IMR-90 (cell line): ENCODE results near the gene CEBPA. TPM values are rescaled to one million over a fixed set of nuclear protein-coding genes. Genes with fewer than 3 reads are reported as not detected.

ENCODE experiments used
- ATAC-seq: fragments of 200-7000 bp; cut with Tn5 transposase; 2 replicates; pipeline ENCODE4 v1.9.1; 2020; ENCODE audit warnings: low read depth, mild to moderate bottlenecking, moderate library complexity
- BruUV-seq: library from RNA; stranded (reverse); fragments of 400-500 nt; replicated peaks from 2 replicates; lab custom pipeline; 2021; lab: Mats Ljungman, UMichigan
- CTCF ChIA-PET: fragments of 300-600 bp; formaldehyde crosslinking; extraction: SDS; loops from one replicate; lab custom pipeline; 2021; ENCODE audit warnings: antibody characterized with exemption; lab: Yijun Ruan, JAX
- POLR2A ChIA-PET: fragments of 300-600 bp; sonication (Branson Sonifier 250); formaldehyde crosslinking; loops from one replicate; lab custom pipeline; 2022; ENCODE audit warnings: antibody characterized with exemption; ENCODE audit not compliant: unreplicated experiment; lab: Charles Lee
- DNase-seq: peaks from one replicate; pipeline ENCODE4 v3.0.0; 2013
- H2AFZ ChIP-seq: replicated peaks from 2 replicates; pipeline ENCODE3; 2013; ENCODE audit warnings: low read length, mild to moderate bottlenecking; ENCODE audit not compliant: poor library complexity
- H2AK5ac ChIP-seq: 2 replicates; pipeline ENCODE4 v1.6.1; 2013; ENCODE audit warnings: low read depth, low read length, inconsistent platforms
- H2AK9ac ChIP-seq: replicated peaks from 2 replicates; pipeline ENCODE3; 2013; ENCODE audit warnings: mild to moderate bottlenecking, low read depth, low read length, moderate library complexity; ENCODE audit not compliant: poor library complexity
- H2BK120ac ChIP-seq: 2 replicates; pipeline ENCODE4 v1.6.1; 2013; ENCODE audit warnings: low read depth, low read length, inconsistent platforms
- H2BK15ac ChIP-seq: 3 replicates; pipeline ENCODE4 v1.6.1; 2013; ENCODE audit warnings: low read depth, low read length, inconsistent platforms
- H2BK20ac ChIP-seq: 2 replicates; pipeline ENCODE4 v1.6.1; 2013; ENCODE audit warnings: low read depth, mild to moderate bottlenecking, inconsistent platforms, low read length, moderate library complexity
- H2BK5ac ChIP-seq: 2 replicates; pipeline ENCODE4 v1.6.1; 2013; ENCODE audit warnings: mild to moderate bottlenecking, low read depth, low read length, inconsistent platforms; ENCODE audit not compliant: poor library complexity, severe bottlenecking
- H3K14ac ChIP-seq: replicated peaks from 2 replicates; pipeline ENCODE4 v1.6.1; 2013; ENCODE audit warnings: low read depth, low read length, inconsistent platforms
- H3K18ac ChIP-seq: 2 replicates; pipeline ENCODE4 v1.6.1; 2013; ENCODE audit warnings: low read depth, low read length, control low read depth
- H3K23ac ChIP-seq: 2 replicates; pipeline ENCODE4 v1.6.1; 2013; ENCODE audit warnings: low read depth, low read length, inconsistent platforms
- H3K27ac ChIP-seq: 2 replicates; pipeline ENCODE4 v1.5.1; 2013; ENCODE audit warnings: mild to moderate bottlenecking, control low read depth, low read length; ENCODE audit not compliant: insufficient read depth
- H3K27me3 ChIP-seq: 2 replicates; pipeline ENCODE4 v1.6.1; 2013; ENCODE audit warnings: low read length; ENCODE audit not compliant: control insufficient read depth, insufficient read depth
- H3K36me3 ChIP-seq: 2 replicates; pipeline ENCODE4 v1.6.1; 2013; ENCODE audit warnings: low read length, mixed read lengths; ENCODE audit not compliant: control insufficient read depth, insufficient read depth
- H3K4ac ChIP-seq: 2 replicates; pipeline ENCODE4 v1.6.1; 2013; ENCODE audit warnings: low read depth, low read length, inconsistent platforms
- H3K4me1 ChIP-seq: 2 replicates; pipeline ENCODE4 v1.6.1; 2013; ENCODE audit warnings: low read length, mixed read lengths; ENCODE audit not compliant: control insufficient read depth, insufficient read depth
- H3K4me2 ChIP-seq: 2 replicates; pipeline ENCODE4 v1.6.1; 2013; ENCODE audit warnings: low read depth, mild to moderate bottlenecking, control low read depth, low read length, moderate library complexity
- H3K4me3 ChIP-seq: 2 replicates; pipeline ENCODE4 v1.5.1; 2013; ENCODE audit warnings: low read depth, mild to moderate bottlenecking, control low read depth, low read length, moderate library complexity; ENCODE audit not compliant: insufficient read depth
- H3K56ac ChIP-seq: 2 replicates; pipeline ENCODE4 v1.6.1; 2013; ENCODE audit warnings: low read length, inconsistent platforms; ENCODE audit not compliant: insufficient read depth; ENCODE audit errors: extremely low read depth
- H3K79me1 ChIP-seq, 2 experiments: 2 replicates each; pipeline ENCODE4 v1.6.1; 2013; ENCODE audit warnings: low read length in 2 of 2, inconsistent platforms in 1 of 2, low read depth in 1 of 2
- H3K9ac ChIP-seq: 2 replicates; pipeline ENCODE4 v1.6.1; 2013; ENCODE audit warnings: low read depth, low read length, control low read depth
- H3K9me1 ChIP-seq: 2 replicates; pipeline ENCODE4 v1.6.1; 2013; ENCODE audit warnings: low read length, inconsistent platforms; ENCODE audit not compliant: insufficient read depth
- H3K9me3 ChIP-seq: 2 replicates; pipeline ENCODE4 v1.6.1; 2013; ENCODE audit warnings: low read length; ENCODE audit not compliant: control insufficient read depth, insufficient read depth
- H4K20me1 ChIP-seq: 2 replicates; pipeline ENCODE4 v1.6.1; 2013; ENCODE audit warnings: low read length, inconsistent platforms; ENCODE audit not compliant: insufficient read depth
- H4K5ac ChIP-seq: 2 replicates; pipeline ENCODE4 v1.6.1; 2013; ENCODE audit warnings: mild to moderate bottlenecking, low read depth, low read length, control low read depth
- H4K8ac ChIP-seq, 2 experiments: 2 replicates each; pipeline ENCODE4 v1.6.1; 2013; ENCODE audit warnings: low read depth in 2 of 2, low read length in 2 of 2, control low read depth in 1 of 2, inconsistent platforms in 1 of 2
- H4K91ac ChIP-seq: 2 replicates; pipeline ENCODE4 v1.6.1; 2013; ENCODE audit warnings: low read depth, low read length, inconsistent platforms; ENCODE audit not compliant: insufficient read depth
- FOS ChIP-seq: fragments of 150-350 bp; IDR thresholded peaks from 2 replicates; pipeline ENCODE4 v1.6.1; 2016; ENCODE audit warnings: low read depth, low read length
- MAZ ChIP-seq: IDR thresholded peaks from 2 replicates; pipeline ENCODE4 v1.6.1; 2012; ENCODE audit warnings: low read depth, mild to moderate bottlenecking, low read length, improper control_type of control experiment, moderate library complexity, borderline replicate concordance
- MXI1 ChIP-seq: IDR thresholded peaks from 2 replicates; pipeline ENCODE4 v1.6.1; 2012; ENCODE audit warnings: low read depth, mild to moderate bottlenecking, low read length, moderate library complexity, borderline replicate concordance
- NFE2L2 ChIP-seq: fragments of 150-350 bp; IDR thresholded peaks from 2 replicates; pipeline ENCODE4 v1.6.1; 2016; ENCODE audit warnings: low read depth, mild to moderate bottlenecking, low read length
- POLR2A ChIP-seq: IDR thresholded peaks from 2 replicates; pipeline ENCODE4 v1.6.1; 2012; ENCODE audit warnings: mild to moderate bottlenecking, low read depth, low read length
- RAD21 ChIP-seq: IDR thresholded peaks from 2 replicates; pipeline ENCODE4 v1.6.1; 2012; ENCODE audit warnings: low read length, improper control_type of control experiment
- WGBS, 2 experiments: methylation state at CpG; one replicate each; pipeline versions ENCODE4 v1.1.5 to v1.1.7; 2013; ENCODE audit warnings: missing lambda C conversion rate in 2 of 2; ENCODE audit not compliant: insufficient read length in 1 of 2; ENCODE audit errors: extremely low coverage in 2 of 2; 5-methylcytosine and 5-hydroxymethylcytosine counted together
- dilution Hi-C: fragments of 300-500 bp; cut with HindIII; formaldehyde crosslinking; loops from one replicate; pipeline ENCODE4 v1.14.3; 2018; ENCODE audit warnings: low sequenced_read_pairs; ENCODE audit not compliant: unreplicated experiment
- in situ Hi-C: fragments of 300-500 bp; cut with MboI; formaldehyde crosslinking; loops from 3 replicates; pipeline ENCODE4 v1.14.3; 2019; ENCODE audit warnings: low sequenced_read_pairs, inconsistent platforms, mixed read lengths
- intact Hi-C: fragments of 100-400 bp; cut with micrococcal nuclease; formaldehyde crosslinking; loops from 2 replicates; pipeline ENCODE4 v1.10.0; 2022
- polyA plus RNA-seq, 3 experiments: library from polyadenylated mRNA; depleted of rRNA; stranded (reverse); fragments of >200 nt; gene quantifications; 2 replicates each; pipeline ENCODE4 v1.2.3, GENCODE V29; 2012; ENCODE audit warnings: low replicate concordance in 1 of 3
- total RNA-seq: library from RNA; depleted of rRNA; stranded (reverse); fragments of >200 nt; gene quantifications from 2 replicates; pipeline ENCODE4 v1.2.3, GENCODE V29; 2012
- TF ChIP-seq, protein P1 (sequence below): fragments of 150-350 bp; IDR thresholded peaks from 2 replicates; pipeline ENCODE4 v1.6.1; 2016; ENCODE audit warnings: low read depth, mild to moderate bottlenecking, low read length, moderate library complexity, borderline replicate concordance
- TF ChIP-seq, protein P2 (sequence below): conservative IDR thresholded peaks from 2 replicates; pipeline ENCODE4 v1.5.1; 2012; ENCODE audit warnings: mild to moderate bottlenecking, low read depth, low read length, improper control_type of control experiment

CEBPA gene
- total and polyA plus RNA-seq, 2 of the 4 experiments (the other 2 are of a cell fraction) = under 0.01 to 0.09 TPM

DNA sequence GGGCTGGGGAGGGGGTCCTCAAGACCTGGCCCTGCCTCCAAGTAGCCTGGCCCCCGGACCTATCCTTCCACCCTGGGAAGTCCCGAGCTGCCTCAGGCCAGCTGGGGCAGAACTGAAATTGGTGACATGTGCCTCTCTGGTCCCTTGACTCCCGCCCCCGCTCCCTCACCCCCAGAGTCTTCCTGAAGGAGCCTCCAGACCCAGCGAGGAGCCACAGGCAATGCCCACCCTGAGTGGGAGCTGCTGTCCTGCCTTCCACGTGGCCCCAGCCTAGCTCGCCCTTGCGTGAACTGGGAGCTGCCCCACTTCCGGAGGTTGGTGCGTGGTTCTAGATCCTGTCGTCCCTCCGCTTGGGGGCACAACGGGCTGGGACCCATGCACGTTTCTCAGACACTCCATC is 34.6 kb downstream of the CEBPA start:
- TF ChIP-seq, protein P1, sequence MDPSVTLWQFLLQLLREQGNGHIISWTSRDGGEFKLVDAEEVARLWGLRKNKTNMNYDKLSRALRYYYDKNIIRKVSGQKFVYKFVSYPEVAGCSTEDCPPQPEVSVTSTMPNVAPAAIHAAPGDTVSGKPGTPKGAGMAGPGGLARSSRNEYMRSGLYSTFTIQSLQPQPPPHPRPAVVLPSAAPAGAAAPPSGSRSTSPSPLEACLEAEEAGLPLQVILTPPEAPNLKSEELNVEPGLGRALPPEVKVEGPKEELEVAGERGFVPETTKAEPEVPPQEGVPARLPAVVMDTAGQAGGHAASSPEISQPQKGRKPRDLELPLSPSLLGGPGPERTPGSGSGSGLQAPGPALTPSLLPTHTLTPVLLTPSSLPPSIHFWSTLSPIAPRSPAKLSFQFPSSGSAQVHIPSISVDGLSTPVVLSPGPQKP = no peak
- TF ChIP-seq POLR2A = no peak
- no peak for TF ChIP-seq MXI1
- no peak for TF ChIP-seq NFE2L2
- TF ChIP-seq MAZ = no peak
- TF ChIP-seq RAD21 = no peak
- TF ChIP-seq, protein P2, sequence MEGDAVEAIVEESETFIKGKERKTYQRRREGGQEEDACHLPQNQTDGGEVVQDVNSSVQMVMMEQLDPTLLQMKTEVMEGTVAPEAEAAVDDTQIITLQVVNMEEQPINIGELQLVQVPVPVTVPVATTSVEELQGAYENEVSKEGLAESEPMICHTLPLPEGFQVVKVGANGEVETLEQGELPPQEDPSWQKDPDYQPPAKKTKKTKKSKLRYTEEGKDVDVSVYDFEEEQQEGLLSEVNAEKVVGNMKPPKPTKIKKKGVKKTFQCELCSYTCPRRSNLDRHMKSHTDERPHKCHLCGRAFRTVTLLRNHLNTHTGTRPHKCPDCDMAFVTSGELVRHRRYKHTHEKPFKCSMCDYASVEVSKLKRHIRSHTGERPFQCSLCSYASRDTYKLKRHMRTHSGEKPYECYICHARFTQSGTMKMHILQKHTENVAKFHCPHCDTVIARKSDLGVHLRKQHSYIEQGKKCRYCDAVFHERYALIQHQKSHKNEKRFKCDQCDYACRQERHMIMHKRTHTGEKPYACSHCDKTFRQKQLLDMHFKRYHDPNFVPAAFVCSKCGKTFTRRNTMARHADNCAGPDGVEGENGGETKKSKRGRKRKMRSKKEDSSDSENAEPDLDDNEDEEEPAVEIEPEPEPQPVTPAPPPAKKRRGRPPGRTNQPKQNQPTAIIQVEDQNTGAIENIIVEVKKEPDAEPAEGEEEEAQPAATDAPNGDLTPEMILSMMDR = no peak
- no peak for TF ChIP-seq FOS
- Histone ChIP-seq H3K27ac (no peak overlapping the region), H3K9ac (no peak overlapping the region), H2AFZ (no peak overlapping the region), H3K36me3 (no peaks in the 10 kb centered on the region), H2BK120ac (no peak overlapping the region), H4K8ac (no peak overlapping the region), H3K14ac (no peak overlapping the region), H4K91ac (no peak overlapping the region), H3K27me3 (peaks cover 13% of the 10 kb centered on the region; the same call in 1 of the 2 replicates), H3K9me1 (no peaks in the 10 kb centered on the region), H3K4me2 (no peak overlapping the region), H3K23ac (no peak overlapping the region), H2BK15ac (no peak overlapping the region), H3K79me1 (no peaks in the 10 kb centered on the region), H2AK9ac (no peak overlapping the region), H3K4me3 (no peak overlapping the region), H3K56ac (no peak overlapping the region), H2BK5ac (no peak overlapping the region), H4K5ac (no peak overlapping the region), H3K4me1 (no peaks in the 10 kb centered on the region), H3K18ac (no peak overlapping the region), H4K20me1 (no peaks in the 10 kb centered on the region), H3K4ac (no peak overlapping the region), H3K9me3 (no peaks in the 10 kb centered on the region), H2BK20ac (no peak overlapping the region), H2AK5ac (no peak overlapping the region)
- POLR2A ChIA-PET = interaction anchor here (0.5 kb wide), 1 partner anchor 530 kb away, joined by 5 read pairs; no protein-coding TSS in a partner anchor
- DNase-seq = no peak
- no peak for ATAC-seq
- BruUV-seq = no TSS peak
- CTCF ChIA-PET = interaction anchor here (0.9 kb wide), 1 partner anchor 9 kb away, joined by 4 read pairs; no protein-coding TSS in a partner anchor
- 65% methylated on average over 4 of the region's 14 CpGs; no CpG with 5 or more reads in 1 of the 2 experiments for WGBS, 2 experiments
- intact Hi-C loops (no loop called here), dilution Hi-C loops (no loop called here), in situ Hi-C loops (no loop called here)
